GM19395 (cell line): ENCODE results near the gene LY86.

Source experiments
- ATAC-seq: cut with Tn5 transposase; IDR thresholded peaks from one replicate; pipeline ENCODE4 v1.9.1; 2021; ENCODE audit warnings: mild to moderate bottlenecking, moderate library complexity; ENCODE audit not compliant: unreplicated experiment

Gene LY86

GRCh38 chr6:6619021-6619794 is 30.7 kb downstream of the LY86 start:
- ATAC-seq, result no peak

- no peak for ATAC-seq
Observed at GRCh38 chr6:6620766-6621425, 32.4 kb downstream of the LY86 start.

DNA sequence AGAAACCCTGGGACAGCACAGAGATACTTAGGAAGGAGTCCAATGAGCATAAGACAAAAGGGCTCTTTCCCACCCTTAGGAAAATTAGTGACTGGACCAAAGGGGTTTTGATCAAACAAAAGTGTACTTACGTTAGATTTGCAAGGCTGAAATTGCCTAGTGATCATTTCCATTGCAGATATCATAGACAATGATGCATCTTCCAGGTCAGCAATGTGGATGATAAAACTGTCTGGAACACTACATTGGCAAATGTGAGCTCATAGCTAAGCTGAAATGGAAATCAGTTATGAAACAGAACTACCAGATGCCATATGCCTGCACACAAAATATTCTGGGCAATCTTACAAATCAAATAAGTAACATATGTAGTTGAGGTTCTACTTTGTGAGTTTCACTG is 34.0 kb downstream of the LY86 start:
- no peak for ATAC-seq

DNA sequence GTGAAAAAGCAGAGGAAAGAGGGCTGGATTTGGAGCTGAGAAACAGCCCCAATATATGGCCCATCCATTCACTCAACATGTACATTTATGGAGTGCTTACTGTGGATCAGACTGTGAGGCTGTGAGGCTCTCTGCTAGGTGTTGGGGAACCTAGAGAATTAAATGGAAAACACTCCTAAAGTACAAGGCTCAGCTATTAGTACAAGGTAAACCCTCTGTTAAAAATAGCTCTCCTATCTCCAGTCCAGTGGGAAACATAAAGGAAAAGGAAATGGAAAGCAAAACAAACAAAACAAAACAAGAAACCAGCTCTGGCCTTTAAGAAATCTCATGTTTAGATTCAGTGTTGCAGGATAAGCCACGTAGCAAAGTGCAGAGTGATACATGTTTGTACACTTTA is 35.0 kb downstream of the LY86 start:
- ATAC-seq, result no peak

DNA sequence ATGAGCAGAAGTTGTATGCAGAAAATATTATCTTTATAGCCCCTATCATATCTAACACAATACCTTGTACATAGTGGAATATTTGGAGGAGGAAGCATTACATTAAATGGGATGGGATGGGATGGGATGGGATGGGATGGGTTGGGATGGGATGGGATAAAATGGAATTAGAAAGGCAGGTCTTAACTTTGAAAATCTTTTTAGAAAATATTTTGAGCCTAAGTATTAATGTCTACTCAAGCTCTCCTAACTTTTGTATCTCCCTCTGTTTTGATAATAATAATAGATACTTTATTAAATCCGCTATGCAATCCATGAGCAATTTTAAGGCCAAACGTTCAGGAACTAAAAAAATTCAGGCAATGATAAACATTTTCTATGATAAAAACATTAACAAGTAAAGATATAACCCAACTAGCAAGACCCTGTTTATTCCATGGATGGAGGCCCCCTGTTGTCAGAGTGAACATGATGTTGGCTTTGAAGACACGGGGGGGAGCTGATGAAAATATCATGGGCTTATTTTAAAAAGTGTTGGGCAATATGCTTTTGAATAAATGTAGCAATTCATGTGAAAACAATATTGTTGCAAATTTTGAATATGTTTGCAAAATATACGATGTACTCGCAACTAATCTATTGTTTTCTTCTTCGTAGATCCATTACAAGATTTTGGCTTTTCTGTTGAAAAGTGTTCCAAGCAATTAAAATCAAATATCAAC is 35.9 kb downstream of the LY86 start:
- no peak for ATAC-seq

GRCh38 chr6:6626187-6626586 is 37.7 kb downstream of the LY86 start:
- ATAC-seq, result no peak

- ATAC-seq, result no peak
Observed at GRCh38 chr6:6629402-6629801, 40.9 kb downstream of the LY86 start.

DNA sequence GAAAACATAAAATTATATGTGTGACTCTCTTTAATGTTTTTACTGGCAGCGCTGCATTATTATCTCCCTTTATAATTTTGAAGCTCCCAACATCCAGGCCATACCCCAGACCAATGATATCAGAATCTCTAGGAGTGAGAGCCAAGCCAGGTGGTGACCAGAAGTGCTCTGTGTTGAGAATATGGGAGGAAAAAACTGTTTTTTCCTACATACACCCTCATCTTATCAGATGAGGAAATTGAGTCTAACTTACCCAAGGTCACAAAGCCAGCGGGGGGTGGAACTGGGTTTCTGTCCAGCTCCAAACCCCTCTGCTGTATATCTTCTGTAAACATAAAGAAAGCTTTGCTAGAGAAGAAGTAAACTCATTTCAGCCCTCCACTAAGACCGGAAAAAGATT is 42.5 kb downstream of the LY86 start:
- ATAC-seq, result no peak

- ATAC-seq, result no peak
Observed at GRCh38 chr6:6631534-6632276, 43.2 kb downstream of the LY86 start.

GRCh38 chr6:6633898-6634734 is 45.6 kb downstream of the LY86 start:
- no peak for ATAC-seq

DNA sequence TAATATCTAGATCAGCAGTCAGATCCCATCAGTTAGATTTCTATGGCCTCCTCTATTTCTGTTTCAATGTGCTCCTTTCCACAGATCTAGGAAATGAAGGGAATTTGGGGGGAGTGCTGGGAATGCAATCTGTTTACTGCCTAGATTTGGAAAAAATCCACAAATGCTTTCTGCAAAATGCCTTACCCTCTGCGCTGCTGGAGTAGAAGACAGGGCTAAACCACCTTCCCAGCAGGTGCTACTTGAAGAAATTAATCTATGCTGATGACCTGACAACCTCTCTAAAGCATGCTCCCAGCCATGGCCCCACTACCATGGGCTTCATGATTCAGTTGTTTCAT is 46.2 kb downstream of the LY86 start:
- ATAC-seq, result no peak

- peak; percentile 64 for ATAC-seq
Observed at GRCh38 chr6:6635291-6635690, 46.8 kb downstream of the LY86 start.

- peak; percentile 71 for ATAC-seq
Observed at GRCh38 chr6:6635869-6636268, 47.3 kb downstream of the LY86 start.

GRCh38 chr6:6639572-6639971 is 51.1 kb downstream of the LY86 start:
- ATAC-seq, result no peak

- no peak for ATAC-seq
Observed at GRCh38 chr6:6640926-6641325, 52.4 kb downstream of the LY86 start.

DNA sequence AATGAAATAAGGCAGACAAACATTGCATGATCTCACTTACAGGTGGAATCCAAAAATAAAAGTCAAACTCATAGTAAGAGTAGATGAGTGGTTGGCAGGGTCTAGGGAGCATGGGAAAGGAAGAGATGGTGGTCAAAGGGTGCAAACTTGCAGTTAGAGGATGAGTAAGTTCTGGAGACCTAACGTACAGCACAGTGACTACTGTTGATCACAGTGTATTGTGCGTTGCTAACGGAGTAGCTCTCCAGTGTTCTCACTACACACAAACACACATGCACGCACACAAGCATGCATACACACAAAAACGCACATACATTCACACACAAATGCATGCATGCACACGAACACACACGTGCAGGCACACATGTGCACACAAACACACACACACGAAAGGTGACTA is 54.9 kb downstream of the LY86 start:
- ATAC-seq, result peak; percentile 93

- no peak for ATAC-seq
Observed at GRCh38 chr6:6645261-6645917, 56.9 kb downstream of the LY86 start.

- ATAC-seq, result no peak
Observed at GRCh38 chr6:6646384-6646783, 57.9 kb downstream of the LY86 start.

DNA sequence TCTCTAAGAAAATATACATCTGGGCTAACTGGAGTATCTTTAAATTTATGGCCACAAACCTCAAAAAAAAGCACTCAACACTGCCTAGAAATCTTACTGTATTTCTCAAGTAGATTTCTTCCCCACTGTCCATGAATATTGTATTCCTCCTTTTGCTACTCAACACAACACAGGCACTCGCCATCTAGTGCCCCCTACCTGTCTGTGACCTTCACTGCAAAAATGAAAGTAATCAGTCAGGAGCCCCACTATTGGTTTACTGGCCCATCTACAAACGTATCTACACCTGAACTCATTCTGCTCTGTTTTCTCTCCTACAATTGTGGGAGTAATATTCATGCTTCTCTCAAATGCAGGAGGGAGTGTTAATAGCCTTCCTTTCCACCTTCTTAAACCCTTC is 58.3 kb downstream of the LY86 start:
- ATAC-seq, result no peak
